Amygdala (tissue), 56 donors: ENCODE results near the gene PRMT1.
A peak's percentile ranks its signal among the peaks of the same experiment; 100 is the strongest.
"Not testable (repeated sequence)": the region's sequence is repeated elsewhere in the genome, so short reads cannot be mapped to it uniquely, and the experiment has no call there.

ENCODE experiments used
- DNase-seq, 56 donors: peaks; one replicate each; lab custom pipeline; 2025; lab: John Stamatoyannopoulos, UW

Gene PRMT1

GRCh38 chr19:49713236-49713845, 36.3 kb downstream of the PRMT1 start:
- DNase-seq = no peak

DNA sequence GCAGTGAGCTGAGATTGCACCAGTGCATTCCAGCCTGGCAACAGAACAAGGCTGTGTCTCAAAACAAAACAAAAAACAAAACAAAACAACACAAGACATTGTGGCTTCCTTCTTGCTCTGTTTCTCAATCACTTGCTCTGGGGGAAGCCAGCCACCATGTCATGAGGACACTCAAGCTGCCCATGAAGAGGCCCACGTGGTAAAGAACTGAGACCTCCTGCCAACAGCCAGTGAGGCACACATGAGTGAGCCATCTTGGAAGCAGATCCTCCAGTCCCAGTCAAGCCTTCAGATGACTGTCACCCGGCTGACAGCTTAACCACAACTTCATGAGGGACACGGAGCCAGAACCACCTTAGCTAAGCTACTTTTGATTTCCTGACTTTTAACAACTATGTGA, 39.1 kb downstream of the PRMT1 start:
- no peak for DNase-seq

DNA sequence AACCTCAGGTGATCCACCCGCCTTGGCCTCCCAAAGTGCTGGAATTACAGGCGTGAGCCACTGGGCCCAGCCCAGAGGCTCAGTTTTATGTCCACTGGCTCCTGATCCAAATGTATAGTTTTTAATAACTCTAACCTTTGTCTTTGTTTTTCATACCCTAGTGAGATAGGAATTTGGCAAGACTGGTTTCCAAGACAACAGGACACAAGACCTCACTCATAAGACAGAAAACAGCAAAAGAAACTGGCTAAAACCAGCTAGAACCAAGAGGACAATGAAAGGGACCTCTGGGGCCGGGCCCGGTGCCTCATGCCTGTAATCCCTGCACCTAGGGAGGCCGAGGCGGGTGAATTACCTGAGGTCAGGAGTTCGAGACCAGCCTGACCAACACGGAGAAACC, 41.4 kb downstream of the PRMT1 start:
- DNase-seq = peak in 1 of 56 donors; percentile 5

DNA sequence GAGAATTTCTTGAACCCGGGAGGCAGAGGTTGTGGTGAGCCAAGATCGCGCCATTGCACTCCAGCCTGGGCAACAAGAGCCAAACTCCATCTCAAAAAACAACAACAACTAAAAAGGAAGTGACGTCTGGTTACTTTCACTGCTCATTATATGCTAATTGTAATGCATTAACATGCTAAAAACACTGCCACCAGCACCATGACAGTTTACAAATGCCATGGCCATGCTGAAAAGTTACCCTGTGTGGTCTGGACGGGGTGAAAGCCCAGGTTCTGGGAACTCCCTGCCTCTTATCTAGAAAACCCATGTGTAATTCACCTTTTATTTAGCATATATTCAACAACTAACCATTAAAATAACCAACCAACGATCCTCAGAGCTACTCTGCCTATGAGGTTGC, 41.9 kb downstream of the PRMT1 start:
- no peak for DNase-seq

GRCh38 chr19:49719420-49719819, 42.3 kb downstream of the PRMT1 start:
- DNase-seq = not testable (repeated sequence)

GRCh38 chr19:49727217-49728030, 50.4 kb downstream of the PRMT1 start:
- peak in 4 of 56 donors; percentile 5 to 28 (median 10) for DNase-seq

DNA sequence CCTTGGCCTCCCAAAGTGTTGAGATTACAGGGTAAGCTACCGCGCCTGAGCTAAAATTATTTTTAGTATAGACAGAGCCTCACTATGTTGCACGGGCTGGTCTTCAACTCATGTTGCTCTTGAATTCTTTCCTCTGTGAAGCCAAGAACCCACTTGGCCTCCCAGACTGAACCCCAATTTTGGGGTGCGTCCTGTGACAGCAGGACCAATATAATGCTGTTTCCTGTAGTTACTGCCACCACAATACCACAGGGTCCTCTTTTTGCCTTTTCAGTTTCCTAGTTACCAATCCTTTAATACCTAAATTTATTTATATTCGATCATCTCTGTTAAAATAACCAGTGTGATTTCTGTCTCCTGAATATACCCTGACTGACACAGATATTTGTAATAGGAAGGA, 53.1 kb downstream of the PRMT1 start:
- no peak for DNase-seq
